Smooth muscle cell (in vitro differentiated cells): ENCODE results near the gene DCC. TPM values are rescaled to one million over a fixed set of nuclear protein-coding genes. Genes with fewer than 3 reads are reported as not detected.

ENCODE experiments used
- DNase-seq: peaks from one replicate; lab custom pipeline; 2025; ENCODE audit not compliant: unreplicated experiment; lab: John Stamatoyannopoulos, UW
- H2AFZ ChIP-seq: fragments of 200-600 bp; sonication (generic); 2 replicates; pipeline ENCODE4 v1.6.0; 2016; ENCODE audit warnings: antibody characterized with exemption, low read depth, mild to moderate bottlenecking
- H3F3A ChIP-seq: fragments of 200-600 bp; sonication (generic); 2 replicates; pipeline ENCODE4 v1.6.0; 2017; ENCODE audit warnings: antibody characterized with exemption, low read depth
- H3K27ac ChIP-seq: fragments of 200-600 bp; sonication (generic); 2 replicates; pipeline ENCODE4 v1.5.1; 2016; ENCODE audit warnings: low read depth, mild to moderate bottlenecking
- H3K27me3 ChIP-seq: fragments of 200-600 bp; sonication (generic); 2 replicates; pipeline ENCODE4 v1.6.1; 2016; ENCODE audit warnings: low read depth, mild to moderate bottlenecking
- H3K36me3 ChIP-seq: fragments of 200-600 bp; sonication (generic); 2 replicates; pipeline ENCODE4 v1.5.1; 2016; ENCODE audit warnings: low read depth
- H3K4me1 ChIP-seq: fragments of 200-600 bp; sonication (generic); 2 replicates; pipeline ENCODE4 v1.5.1; 2016; ENCODE audit warnings: low read depth
- H3K4me2 ChIP-seq: fragments of 200-600 bp; sonication (generic); 2 replicates; pipeline ENCODE4 v1.6.0; 2016; ENCODE audit warnings: mild to moderate bottlenecking
- H3K4me3 ChIP-seq: fragments of 200-600 bp; sonication (generic); 2 replicates; pipeline ENCODE4 v1.5.1; 2016; ENCODE audit warnings: mild to moderate bottlenecking
- H3K79me2 ChIP-seq: fragments of 200-600 bp; sonication (generic); 2 replicates; pipeline ENCODE4 v1.6.0; 2016; ENCODE audit warnings: low read depth, mild to moderate bottlenecking
- H3K9ac ChIP-seq: fragments of 200-600 bp; sonication (generic); 2 replicates; pipeline ENCODE4 v1.6.0; 2016; ENCODE audit warnings: low read depth
- H3K9me3 ChIP-seq: fragments of 200-600 bp; sonication (generic); replicated peaks from 2 replicates; pipeline ENCODE4 v1.5.1; 2016; ENCODE audit warnings: low read depth
- H4K20me1 ChIP-seq: fragments of 200-600 bp; sonication (generic); 2 replicates; pipeline ENCODE4 v1.6.0; 2016; ENCODE audit warnings: low read depth
- WGBS: methylation state at CpG from one replicate; pipeline ENCODE4 v1.1.7; 2016; ENCODE audit warnings: low lambda C conversion rate; 5-methylcytosine and 5-hydroxymethylcytosine counted together
- polyA plus RNA-seq: library from polyadenylated mRNA; unstranded; fragments of >200 nt; fragmentation: Nextera tagmentation; extraction: Ambion mirVana; gene quantifications from 2 replicates; pipeline ENCODE4 v1.2.1, GENCODE V29; 2016
- total RNA-seq: library from RNA; depleted of rRNA; stranded (reverse); fragments of >200 nt; gene quantifications from 2 replicates; pipeline ENCODE4 v1.2.3, GENCODE V29; 2014
- TF ChIP-seq, protein P1 (sequence below): fragments of 200-600 bp; sonication (generic); IDR thresholded peaks from 2 replicates; pipeline ENCODE4 v1.5.1; 2017; ENCODE audit warnings: borderline replicate concordance, mild to moderate bottlenecking, antibody characterized with exemption; ENCODE audit not compliant: insufficient read depth, poor library complexity, severe bottlenecking

DCC gene
- total and polyA plus RNA-seq, 2 experiments from 2014 or later, result not detected

- peaks cover 5% of the 10 kb centered on the region for H3K4me1 ChIP-seq
- 89% methylated on average over 8 of the region's 8 CpGs for WGBS
- no peaks in the 10 kb centered on the region for H3F3A ChIP-seq
- DNase-seq, result no peak
- H3K4me3 ChIP-seq, result no peak overlapping the region
- H3K9me3 ChIP-seq, result no peaks in the 10 kb centered on the region
- H3K9ac ChIP-seq, result no peak overlapping the region
- H3K79me2 ChIP-seq, result no peaks in the 10 kb centered on the region
- no peaks in the 10 kb centered on the region for H4K20me1 ChIP-seq
- no peak overlapping the region for H3K27ac ChIP-seq
- no peaks in the 10 kb centered on the region for H3K36me3 ChIP-seq
- H2AFZ ChIP-seq, result no peak overlapping the region
- TF ChIP-seq, protein P1, sequence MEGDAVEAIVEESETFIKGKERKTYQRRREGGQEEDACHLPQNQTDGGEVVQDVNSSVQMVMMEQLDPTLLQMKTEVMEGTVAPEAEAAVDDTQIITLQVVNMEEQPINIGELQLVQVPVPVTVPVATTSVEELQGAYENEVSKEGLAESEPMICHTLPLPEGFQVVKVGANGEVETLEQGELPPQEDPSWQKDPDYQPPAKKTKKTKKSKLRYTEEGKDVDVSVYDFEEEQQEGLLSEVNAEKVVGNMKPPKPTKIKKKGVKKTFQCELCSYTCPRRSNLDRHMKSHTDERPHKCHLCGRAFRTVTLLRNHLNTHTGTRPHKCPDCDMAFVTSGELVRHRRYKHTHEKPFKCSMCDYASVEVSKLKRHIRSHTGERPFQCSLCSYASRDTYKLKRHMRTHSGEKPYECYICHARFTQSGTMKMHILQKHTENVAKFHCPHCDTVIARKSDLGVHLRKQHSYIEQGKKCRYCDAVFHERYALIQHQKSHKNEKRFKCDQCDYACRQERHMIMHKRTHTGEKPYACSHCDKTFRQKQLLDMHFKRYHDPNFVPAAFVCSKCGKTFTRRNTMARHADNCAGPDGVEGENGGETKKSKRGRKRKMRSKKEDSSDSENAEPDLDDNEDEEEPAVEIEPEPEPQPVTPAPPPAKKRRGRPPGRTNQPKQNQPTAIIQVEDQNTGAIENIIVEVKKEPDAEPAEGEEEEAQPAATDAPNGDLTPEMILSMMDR, result no peak
- H3K27me3 ChIP-seq, result peaks cover 31% of the 10 kb centered on the region
- H3K4me2 ChIP-seq, result no peak overlapping the region
Measured at GRCh38 chr18:52748343-52748742, 408.3 kb downstream of the DCC start.

GRCh38 chr18:52749542-52749941 is 409.5 kb downstream of the DCC start:
- WGBS, result 88% methylated on average over 1 of the region's 1 CpG
- DNase-seq, result no peak

GRCh38 chr18:52750995-52751394 is 411.0 kb downstream of the DCC start:
- no peaks in the 10 kb centered on the region for H3F3A ChIP-seq
- WGBS, result 75% methylated on average over 2 of the region's 2 CpGs
- H3K79me2 ChIP-seq, result no peaks in the 10 kb centered on the region
- no peaks in the 10 kb centered on the region for H3K4me1 ChIP-seq
- no peak overlapping the region for H3K9ac ChIP-seq
- H3K9me3 ChIP-seq, result no peaks in the 10 kb centered on the region
- no peaks in the 10 kb centered on the region for H3K36me3 ChIP-seq
- TF ChIP-seq, protein P1, result no peak
- H4K20me1 ChIP-seq, result no peaks in the 10 kb centered on the region
- H3K4me2 ChIP-seq, result no peak overlapping the region
- no peak overlapping the region for H3K27ac ChIP-seq
- no peak for DNase-seq
- peaks cover 43% of the 10 kb centered on the region for H3K27me3 ChIP-seq
- H3K4me3 ChIP-seq, result no peak overlapping the region
- H2AFZ ChIP-seq, result no peak overlapping the region

More at GRCh38 chr18:52749542-52749941, 409.5 kb downstream of the DCC start:
- H3K27ac ChIP-seq, result no peak overlapping the region
- no peaks in the 10 kb centered on the region for H3K36me3 ChIP-seq
- H4K20me1 ChIP-seq, result no peaks in the 10 kb centered on the region
- H3K9ac ChIP-seq, result no peak overlapping the region
- H3K4me1 ChIP-seq, result no peaks in the 10 kb centered on the region
- H3K4me3 ChIP-seq, result no peak overlapping the region
- peaks cover 39% of the 10 kb centered on the region for H3K27me3 ChIP-seq
- H3K79me2 ChIP-seq, result no peaks in the 10 kb centered on the region
- H2AFZ ChIP-seq, result no peak overlapping the region
- H3K9me3 ChIP-seq, result no peaks in the 10 kb centered on the region
- TF ChIP-seq, protein P1, result no peak
- no peak overlapping the region for H3K4me2 ChIP-seq
- no peaks in the 10 kb centered on the region for H3F3A ChIP-seq

DNA sequence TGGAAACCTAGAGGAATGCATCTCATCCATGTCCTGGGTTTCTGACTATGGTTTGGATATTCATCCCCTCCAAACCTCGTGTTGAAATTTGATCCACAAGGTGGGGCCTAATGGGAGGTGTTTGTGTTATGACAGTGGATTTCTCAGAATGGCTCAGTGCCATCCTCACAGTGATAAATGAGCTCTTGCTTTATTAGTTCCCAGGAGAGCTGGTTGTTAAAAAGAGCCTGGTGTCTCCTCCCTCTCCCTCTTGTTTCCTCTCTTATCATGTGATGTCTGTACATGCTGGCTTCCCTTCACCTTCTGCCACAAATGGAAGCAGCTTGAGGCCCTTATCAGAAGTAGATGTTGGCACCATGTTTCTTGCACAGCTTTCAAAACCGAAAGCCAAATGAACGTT is 424.3 kb downstream of the DCC start:
- H3K4me3 ChIP-seq, result no peak overlapping the region
- TF ChIP-seq, protein P1, result no peak
- H3F3A ChIP-seq, result no peaks in the 10 kb centered on the region
- H3K27me3 ChIP-seq, result no peaks in the 10 kb centered on the region
- no peaks in the 10 kb centered on the region for H3K9me3 ChIP-seq
- H4K20me1 ChIP-seq, result no peaks in the 10 kb centered on the region
- no peak overlapping the region for H3K27ac ChIP-seq
- no peaks in the 10 kb centered on the region for H3K36me3 ChIP-seq
- 69% methylated on average over 3 of the region's 3 CpGs for WGBS
- H3K4me1 ChIP-seq, result no peaks in the 10 kb centered on the region
- H3K4me2 ChIP-seq, result no peak overlapping the region
- H3K9ac ChIP-seq, result no peak overlapping the region
- H2AFZ ChIP-seq, result no peak overlapping the region
- no peak for DNase-seq
- H3K79me2 ChIP-seq, result no peaks in the 10 kb centered on the region
